HFF-Myc (cell line): ENCODE results near the gene ACE.
A peak's percentile ranks its signal among the peaks of the same experiment; 100 is the strongest.

Experiments
- DNase-seq: peaks from one replicate; pipeline ENCODE4 v3.0.0-alpha.2; 2011; ENCODE audit warnings: low read depth; ENCODE audit errors: extremely low read depth
- H3K4me3 ChIP-seq: replicated peaks from 2 replicates; pipeline ENCODE4 v1.5.1; 2011; ENCODE audit warnings: low read depth, mild to moderate bottlenecking, control low read depth, low read length
- TF ChIP-seq, protein P1 (sequence below): IDR thresholded peaks from 2 replicates; pipeline ENCODE4 v1.5.1; 2012; ENCODE audit warnings: mild to moderate bottlenecking, low read depth, low read length, control low read depth; ENCODE audit errors: missing control alignments

ACE gene

GRCh38 chr17:63476854-63477479, at the start of gene ACE:
TSS of gene ACE (plus strand) at chr17:63477061. CDS start at chr17:63477095, 34 bp downstream.
- H3K4me3 ChIP-seq, result peak within 1 kb of the TSS; percentile 30
- no peak for DNase-seq
- TF ChIP-seq, protein P1, sequence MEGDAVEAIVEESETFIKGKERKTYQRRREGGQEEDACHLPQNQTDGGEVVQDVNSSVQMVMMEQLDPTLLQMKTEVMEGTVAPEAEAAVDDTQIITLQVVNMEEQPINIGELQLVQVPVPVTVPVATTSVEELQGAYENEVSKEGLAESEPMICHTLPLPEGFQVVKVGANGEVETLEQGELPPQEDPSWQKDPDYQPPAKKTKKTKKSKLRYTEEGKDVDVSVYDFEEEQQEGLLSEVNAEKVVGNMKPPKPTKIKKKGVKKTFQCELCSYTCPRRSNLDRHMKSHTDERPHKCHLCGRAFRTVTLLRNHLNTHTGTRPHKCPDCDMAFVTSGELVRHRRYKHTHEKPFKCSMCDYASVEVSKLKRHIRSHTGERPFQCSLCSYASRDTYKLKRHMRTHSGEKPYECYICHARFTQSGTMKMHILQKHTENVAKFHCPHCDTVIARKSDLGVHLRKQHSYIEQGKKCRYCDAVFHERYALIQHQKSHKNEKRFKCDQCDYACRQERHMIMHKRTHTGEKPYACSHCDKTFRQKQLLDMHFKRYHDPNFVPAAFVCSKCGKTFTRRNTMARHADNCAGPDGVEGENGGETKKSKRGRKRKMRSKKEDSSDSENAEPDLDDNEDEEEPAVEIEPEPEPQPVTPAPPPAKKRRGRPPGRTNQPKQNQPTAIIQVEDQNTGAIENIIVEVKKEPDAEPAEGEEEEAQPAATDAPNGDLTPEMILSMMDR, result no peak

- no peak overlapping the region for H3K4me3 ChIP-seq
- TF ChIP-seq, protein P1, result no peak
- DNase-seq, result no peak
These were observed 47.1 kb upstream of the ACE start for GRCh38 chr17:63429766-63430165.

DNA sequence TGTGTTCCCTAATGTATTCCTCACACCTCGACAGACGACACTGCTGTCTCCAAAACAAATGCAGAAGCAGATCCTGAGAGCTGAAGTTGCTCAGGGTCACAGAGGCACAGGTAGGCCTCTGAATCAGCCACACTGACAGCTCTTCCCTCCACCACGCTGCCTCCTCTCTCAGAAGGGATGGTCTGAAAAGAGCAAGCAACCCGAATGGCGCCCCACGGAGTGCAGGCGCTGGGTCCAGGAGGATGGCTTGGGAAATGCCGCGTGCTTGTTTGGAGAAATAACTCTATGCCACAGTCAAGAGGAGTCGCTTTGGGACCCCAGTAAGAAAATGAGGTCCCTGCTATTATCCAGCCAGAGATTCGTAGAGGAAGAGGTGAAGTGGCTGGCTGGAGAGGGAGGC, 46.6 kb upstream of the ACE start:
- TF ChIP-seq, protein P1, result no peak
- H3K4me3 ChIP-seq, result no peak overlapping the region
- DNase-seq, result no peak

GRCh38 chr17:63431618-63431938, 45.3 kb upstream of the ACE start:
- DNase-seq, result no peak
- TF ChIP-seq, protein P1, result no peak
- H3K4me3 ChIP-seq, result no peak overlapping the region

- no peak for DNase-seq
- TF ChIP-seq, protein P1, result no peak
- H3K4me3 ChIP-seq, result no peak overlapping the region
These were observed 44.7 kb upstream of the ACE start for GRCh38 chr17:63431939-63432804.

- TF ChIP-seq, protein P1, result peak; percentile 11
- DNase-seq, result peak; percentile 71
- no peak overlapping the region for H3K4me3 ChIP-seq
These were observed 42.9 kb upstream of the ACE start for GRCh38 chr17:63433746-63434591.
